HL-60 (cell line): ENCODE data around the gene DYSF.

Source experiments
- CTCF ChIP-seq: IDR thresholded peaks from one replicate; pipeline ENCODE4 v1.5.1; 2011; ENCODE audit warnings: low read length, control low read depth, inconsistent platforms; ENCODE audit not compliant: insufficient read depth
- GABPA ChIP-seq: IDR thresholded peaks from 2 replicates; pipeline ENCODE4 v1.6.1; 2012; ENCODE audit warnings: low read depth
- POLR2AphosphoS5 ChIP-seq: IDR thresholded peaks from 2 replicates; pipeline ENCODE4 v1.6.1; 2012; ENCODE audit warnings: low read depth
- REST ChIP-seq: IDR thresholded peaks from 2 replicates; pipeline ENCODE4 v1.6.1; 2012; ENCODE audit warnings: low read depth; ENCODE audit not compliant: insufficient replicate concordance
- SPI1 ChIP-seq: IDR thresholded peaks from 2 replicates; pipeline ENCODE4 v1.6.1; 2012; ENCODE audit warnings: low read depth, mild to moderate bottlenecking, borderline replicate concordance

GRCh38 chr2:71513096-71513495 is 59.7 kb downstream of the DYSF start:
- no peak for TF ChIP-seq CTCF
- no peak for TF ChIP-seq REST
- TF ChIP-seq GABPA = no peak
- TF ChIP-seq POLR2AphosphoS5 = no peak
- TF ChIP-seq SPI1 = no peak
